Measurements from ENCODE around the gene KRT40. TPM values are rescaled to one million over a fixed set of nuclear protein-coding genes. Genes with fewer than 3 reads are reported as not detected.

KRT40 gene
- total and polyA plus RNA-seq, 2 of the 8 experiments (the other 6 are each of a cell fraction or from before 2014, with no cell fraction given) = not detected

- Histone ChIP-seq H3K4me1 (replicated peaks in 1 of 4; ENCODE audit: control insufficient read depth in 3 of 4, insufficient read depth in 4 of 4, low read length in 3 of 4) (peaks cover 0 to 7% (median 0%) of the 10 kb centered on the region in 4 experiments; a peak in 2 of 7 replicates), H3K9ac (replicated peaks in 1 of 4; ENCODE audit: extremely low read depth in 1 of 4, low read depth in 3 of 4, low read length in 3 of 4) (no peak overlapping the region), H3K36me3 (ENCODE audit: control insufficient read depth in 2 of 4, insufficient read depth in 4 of 4, low read length in 3 of 4) (no peaks in the 10 kb centered on the region), H3K79me2 (ENCODE audit: control insufficient read depth in 1 of 2, insufficient read depth in 2 of 2, low read length in 2 of 2) (no peaks in the 10 kb centered on the region), H2BK12ac (ENCODE audit: low read depth, low read length) (no peak overlapping the region), H3K9me3 (ENCODE audit: insufficient read depth in 2 of 2, low read depth in 1 of 2, low read length in 1 of 2) (no peaks in the 10 kb centered on the region), H3K23ac (ENCODE audit: insufficient read length) (no peak overlapping the region), H4K20me1 (replicated peaks in 1 of 2; ENCODE audit: control insufficient read depth in 1 of 2, insufficient read depth in 2 of 2, low read length in 2 of 2) (no peaks in the 10 kb centered on the region), H4K91ac (replicated peaks; ENCODE audit: insufficient read length, low read length) (no peak overlapping the region), H2AK5ac (ENCODE audit: low read depth, low read length) (no peak overlapping the region; the same call in 1 of the 2 replicates), H3K79me1 (ENCODE audit: low read depth, low read length) (no peaks in the 10 kb centered on the region), H3K27me3 (replicated peaks in 1 of 4; ENCODE audit: control insufficient read depth in 3 of 4, extremely low read depth in 1 of 4, insufficient read depth in 3 of 4, low read length in 3 of 4) (no peaks in the 10 kb centered on the region), H3K27ac (ENCODE audit: low read depth, low read length) (no peak overlapping the region), H2AFZ (ENCODE audit: low read length) (no peak overlapping the region), H2BK120ac (replicated peaks; ENCODE audit: low read depth, low read length) (no peak overlapping the region), H3K14ac (ENCODE audit: insufficient read length) (no peak overlapping the region), H2BK15ac (ENCODE audit: low read length) (no peak overlapping the region), H3K23me2 (ENCODE audit: low read depth, low read length) (no peaks in the 10 kb centered on the region), H3K56ac (replicated peaks; ENCODE audit: insufficient read length, low read depth, low read length) (no peak overlapping the region), H3K4ac (replicated peaks; ENCODE audit: insufficient read length, low read depth, low read length) (no peak overlapping the region), H3K4me2 (ENCODE audit: insufficient read depth in 1 of 2, low read depth in 2 of 2, low read length in 2 of 2) (no peak overlapping the region), H3K18ac (ENCODE audit: extremely low read depth, low read length) (no peak overlapping the region), H4K8ac (ENCODE audit: extremely low read depth, insufficient read depth, low read length) (no peak overlapping the region), H2BK20ac (ENCODE audit: low read length) (no peak overlapping the region), H3K4me3 (ENCODE audit: extremely low read depth in 1 of 4, insufficient read depth in 2 of 4, low read depth in 3 of 4, low read length in 4 of 4) (no peak overlapping the region), H4K5ac (ENCODE audit: insufficient read length, low read depth, low read length) (no peak overlapping the region), H2BK5ac (ENCODE audit: low read depth, low read length) (no peak overlapping the region)
- CTCF ChIA-PET (ENCODE audit: partially characterized antibody) = interaction anchor here (1.1 to 5.0 kb wide), 5 partner anchors 10 to 525 kb away, joined by 3 to 34 read pairs (median 10); no protein-coding TSS in a partner anchor
- POLR2A ChIA-PET (ENCODE audit: partially characterized antibody) = no interaction called here
- FAIRE-seq = no peak
- TF ChIP-seq SIX5 (IDR thresholded peaks at IDR 0.05; ENCODE audit: low read depth, low read length) = no peak
- WGBS, 2 experiments (ENCODE audit: extremely low coverage in 1 of 2, insufficient coverage in 1 of 2, insufficient read length in 1 of 2, insufficient replicate concordance in 2 of 2, low coverage in 1 of 2, low lambda C conversion rate in 2 of 2, missing lambda C conversion rate in 1 of 2) = 100% methylated on average over 4 of the region's 4 CpGs; no CpG with 5 or more reads in 1 of the 2 experiments
- no peak for DNase-seq (ENCODE audit: low read depth in 1 of 2, low spot score in 2 of 2)
Measured at GRCh38 chr17:40962059-40962561, 22.0 kb downstream of the KRT40 start.

All from H1 (cell line).